Left lung (tissue), 10 donors: ENCODE measurements around the gene PDE8B. TPM values are rescaled to one million over a fixed set of nuclear protein-coding genes. Genes with fewer than 3 reads are reported as not detected.

Experiments
- ATAC-seq: fragments of 200-7000 bp; cut with Tn5 transposase; one replicate; pipeline ENCODE4 v1.9.1; 2020; ENCODE audit warnings: moderate library complexity
- DNase-seq, 4 donors: peaks; one replicate each; pipeline ENCODE4 v3.0.0-alpha.2; 2013 to 2020
- H3K27ac ChIP-seq, 2 donors: fragments of 200-600 bp; sonication (generic) in 1 of 2; one replicate each; pipeline versions ENCODE4 v1.5.0 to v1.8.0; 2020 to 2021
- H3K27me3 ChIP-seq, 2 donors: fragments of 200-600 bp; sonication (generic) in 1 of 2; one replicate each; pipeline versions ENCODE4 v1.5.0 to v1.8.0; 2020 to 2021
- H3K36me3 ChIP-seq, 2 donors: fragments of 200-600 bp; sonication (generic) in 1 of 2; one replicate each; pipeline versions ENCODE4 v1.5.0 to v1.8.0; 2020 to 2021
- H3K4me1 ChIP-seq, 2 donors: fragments of 200-600 bp; one replicate each; pipeline ENCODE4 v1.8.0; 2021
- H3K4me3 ChIP-seq, 2 donors: fragments of 200-600 bp; sonication (generic) in 1 of 2; one replicate each; pipeline versions ENCODE4 v1.5.0 to v1.8.0; 2020 to 2021; ENCODE audit warnings: mild to moderate bottlenecking in 1 of 2
- H3K9me3 ChIP-seq, 2 donors: fragments of 200-600 bp; sonication (generic) in 1 of 2; one replicate each; pipeline versions ENCODE4 v1.5.0 to v1.8.0; 2020 to 2021
- CTCF ChIP-seq, 2 donors: fragments of 200-600 bp; sonication (generic) in 1 of 2; IDR thresholded peaks; one replicate each; pipeline versions ENCODE4 v1.5.0 to v1.8.0; 2021; ENCODE audit warnings: antibody characterized with exemption in 2 of 2
- intact Hi-C, 2 donors: fragments of 100-400 bp; cut with DNase I; formaldehyde crosslinking; loops; one replicate each; pipeline versions ENCODE4 v1.11.2 to v1.14.2; 2022
- polyA plus RNA-seq, 6 donors: library from polyadenylated mRNA; unstranded; fragments of 120-200 nt; gene quantifications; one replicate each; pipeline ENCODE4 v1.2.1, GENCODE V29; 2013; ENCODE audit not compliant: insufficient read length in 6 of 6
- total RNA-seq, 2 donors: library from RNA; stranded (reverse); fragmentation: NEBNext Ultra II Directional; extraction: Animal tissue kit (Norgen Biotek cat#: 25700); gene quantifications; one replicate each; pipeline ENCODE4 v1.2.1, GENCODE V29; 2021
- donor health status: DM: no; HTN: yes; CAD: no.
- donor health status: DM: no; HTN: no; CAD: no.

PDE8B gene
- total and polyA plus RNA-seq, 8 donors: 3.3 to 8.7 (median 6.5) TPM

- TF ChIP-seq CTCF (IDR thresholded peaks at IDR 0.05): no peak
- ATAC-seq (peak; percentile 67), DNase-seq (peak in 3 of 4 donors; percentile 28 to 78 (median 42))
- Histone ChIP-seq H3K27me3 (no peaks in the 10 kb centered on the region), H3K9me3 (no peaks in the 10 kb centered on the region), H3K4me1 (peaks cover 4 to 16% of the 10 kb centered on the region in 2 donors), H3K27ac (peak overlapping the region in 1 of 2 donors; percentile 57), H3K4me3 (no peak overlapping the region), H3K36me3 (no peaks in the 10 kb centered on the region)
- intact Hi-C loops: no loop called here
Measured at GRCh38 chr5:77168161-77168878, 42.2 kb upstream of the PDE8B start.

GRCh38 chr5:77168879-77169244, 41.6 kb upstream of the PDE8B start:
- peaks cover 4 to 16% of the 10 kb centered on the region in 2 donors for H3K4me1 ChIP-seq
- no peak for TF ChIP-seq CTCF (IDR thresholded peaks at IDR 0.05)
- peak; percentile 42 for ATAC-seq
- H3K27me3 ChIP-seq: no peaks in the 10 kb centered on the region
- H3K36me3 ChIP-seq: no peaks in the 10 kb centered on the region
- no peak overlapping the region for H3K4me3 ChIP-seq
- no peaks in the 10 kb centered on the region for H3K9me3 ChIP-seq
- H3K27ac ChIP-seq: no peak overlapping the region
- DNase-seq: peak in 1 of 4 donors; percentile 33
- intact Hi-C loops: no loop called here

- peaks cover 4 to 16% of the 10 kb centered on the region in 2 donors for H3K4me1 ChIP-seq
- H3K27me3 ChIP-seq: no peaks in the 10 kb centered on the region
- no peak for TF ChIP-seq CTCF (IDR thresholded peaks at IDR 0.05)
- ATAC-seq (no peak), DNase-seq (no peak)
- no peaks in the 10 kb centered on the region for H3K36me3 ChIP-seq
- no peak overlapping the region for H3K4me3 ChIP-seq
- no peak overlapping the region for H3K27ac ChIP-seq
- H3K9me3 ChIP-seq: no peaks in the 10 kb centered on the region
- intact Hi-C loops: no loop called here
Measured at GRCh38 chr5:77170196-77170890, 40.1 kb upstream of the PDE8B start.

GRCh38 chr5:77171141-77171910, 39.2 kb upstream of the PDE8B start:
- H3K27me3 ChIP-seq: no peaks in the 10 kb centered on the region
- ATAC-seq (no peak), DNase-seq (no peak)
- peaks cover 4 to 16% of the 10 kb centered on the region in 2 donors for H3K4me1 ChIP-seq
- TF ChIP-seq CTCF (IDR thresholded peaks at IDR 0.05): no peak
- H3K36me3 ChIP-seq: no peaks in the 10 kb centered on the region
- H3K27ac ChIP-seq: no peak overlapping the region
- no peak overlapping the region for H3K4me3 ChIP-seq
- intact Hi-C loops: no loop called here
- H3K9me3 ChIP-seq: no peaks in the 10 kb centered on the region
